GM23338 (cell line): ENCODE results near the gene ZNF200.

Experiments used
- CREB1 ChIP-seq: fragments of 250-450 bp; sonication (Bioruptor Pico); IDR thresholded peaks from 2 replicates; pipeline ENCODE4 v1.5.0; 2020; ENCODE audit warnings: low read depth, mild to moderate bottlenecking, moderate library complexity
- CTCF ChIP-seq, 2 experiments: fragments of 200-600 bp in 1 of 2; sonication (generic) in 1 of 2; conservative IDR thresholded peaks; 2 replicates each; pipeline versions ENCODE4 v1.5.1 to v1.6.1; 2016 to 2017; ENCODE audit warnings: antibody characterized with exemption in 2 of 2, low read depth in 2 of 2, mild to moderate bottlenecking in 2 of 2, moderate library complexity in 1 of 2
- EZH2 ChIP-seq: fragments of 200-600 bp; sonication (generic); IDR thresholded peaks from one replicate; pipeline ENCODE4 v1.8.0; 2017; ENCODE audit warnings: antibody characterized with exemption, mild to moderate bottlenecking, low read depth; ENCODE audit not compliant: unreplicated experiment
- EZH2phosphoT487 ChIP-seq: fragments of 200-600 bp; sonication (generic); IDR thresholded peaks from one replicate; pipeline ENCODE4 v1.8.1; 2018; ENCODE audit warnings: antibody characterized with exemption; ENCODE audit not compliant: unreplicated experiment
- JUNB ChIP-seq: IDR thresholded peaks from one replicate; pipeline ENCODE4 v1.6.1; 2016; ENCODE audit warnings: antibody characterized with exemption; ENCODE audit not compliant: unreplicated experiment
- NANOG ChIP-seq: IDR thresholded peaks from 2 replicates; pipeline ENCODE4 v1.6.1; 2016; ENCODE audit warnings: antibody characterized with exemption, borderline replicate concordance
- POLR2AphosphoS5 ChIP-seq: IDR thresholded peaks from 2 replicates; pipeline ENCODE4 v1.6.1; 2016; ENCODE audit warnings: antibody characterized with exemption, low read depth
- REST ChIP-seq: IDR thresholded peaks from one replicate; pipeline ENCODE4 v1.6.1; 2018; ENCODE audit warnings: antibody characterized with exemption; ENCODE audit not compliant: unreplicated experiment
- STAT1 ChIP-seq: IDR thresholded peaks from one replicate; pipeline ENCODE4 v1.6.1; 2016; ENCODE audit warnings: antibody characterized with exemption; ENCODE audit not compliant: unreplicated experiment
- ZNF114 ChIP-seq: fragments of 250-450 bp; sonication (Bioruptor Pico); IDR thresholded peaks from 2 replicates; pipeline ENCODE4 v1.5.0; 2020; ENCODE audit warnings: mild to moderate bottlenecking, moderate library complexity
- ZNF462 ChIP-seq: fragments of 250-450 bp; sonication (Bioruptor Pico); IDR thresholded peaks from 2 replicates; pipeline ENCODE4 v1.5.0; 2020; ENCODE audit warnings: mild to moderate bottlenecking, moderate library complexity

DNA sequence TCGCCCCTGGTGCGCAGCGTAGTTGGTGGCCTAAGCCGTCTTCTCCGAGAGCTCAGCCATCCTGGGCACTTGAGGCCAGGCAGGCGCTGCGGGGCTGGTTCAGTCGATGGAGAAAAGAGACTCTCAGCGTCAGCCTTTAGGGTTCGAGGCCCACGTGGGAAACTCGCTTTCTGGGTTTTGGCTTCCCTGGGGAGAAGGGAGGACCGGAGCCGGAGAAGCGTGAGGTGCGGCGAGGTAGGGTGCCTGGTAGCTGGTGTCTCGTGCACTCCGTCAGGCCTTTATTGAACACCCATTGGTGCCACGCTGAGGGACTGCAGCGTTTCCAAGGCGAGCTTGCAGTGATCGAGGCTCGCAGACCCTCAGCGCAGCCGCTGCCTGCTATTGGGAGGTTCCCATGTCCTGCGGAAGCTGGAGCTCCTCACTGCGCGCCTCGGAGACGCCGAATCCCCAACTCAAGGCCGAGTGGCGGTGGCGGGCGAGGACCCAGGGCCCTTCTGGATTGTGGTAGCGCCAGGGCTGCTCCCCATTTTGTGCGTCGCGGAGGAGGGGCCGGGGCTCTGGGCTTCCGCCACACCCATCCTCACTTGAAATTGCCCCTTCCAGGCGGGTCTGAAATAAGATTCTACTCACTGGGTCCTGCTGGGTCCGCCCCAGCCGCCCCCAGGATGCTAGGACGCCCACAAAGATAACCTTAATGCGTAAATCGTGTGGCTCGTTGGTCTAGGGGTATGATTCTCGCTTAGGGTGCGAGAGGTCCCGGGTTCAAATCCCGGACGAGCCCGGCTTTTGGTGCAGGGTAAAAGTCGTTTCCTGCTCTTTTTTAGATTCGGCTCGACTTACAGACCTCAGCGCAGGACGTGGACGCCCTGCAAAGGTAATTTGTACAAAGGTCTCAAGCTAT is 45.8 kb downstream of the ZNF200 start:
- TF ChIP-seq ZNF462 (CRISPR knock-in tag) (no peak), CTCF (conservative IDR thresholded peaks at IDR 0.05; ENCODE audit: low read depth in 2 of 2) (no peak), CREB1 (peak; percentile 61), EZH2phosphoT487 (no peak), EZH2 (no peak), JUNB (no peak), REST (no peak), POLR2AphosphoS5 (no peak), ZNF114 (CRISPR knock-in tag) (no peak), STAT1 (no peak), NANOG (no peak)
